HEK293 (cell line): ENCODE results near the gene SAP30.

Experiments used
- CTCF ChIA-PET: fragments of 350-600 bp; formaldehyde crosslinking; extraction: SDS; loops from one replicate; lab custom pipeline; 2021; ENCODE audit warnings: antibody characterized with exemption; lab: Yijun Ruan, JAX
- POLR2A ChIA-PET: fragments of 300-600 bp; formaldehyde crosslinking; extraction: SDS; loops from one replicate; lab custom pipeline; 2020; ENCODE audit warnings: antibody characterized with exemption, inconsistent platforms; lab: Yijun Ruan, JAX
- H3K27ac ChIP-seq: fragments of 200-500 bp; sonication (Bioruptor generic); 2 replicates; pipeline ENCODE4 v1.5.1; 2014; ENCODE audit warnings: low read depth, low read length, control low read depth, inconsistent platforms; ENCODE audit errors: extremely low read depth
- H3K36me3 ChIP-seq, 2 experiments: fragments of 200-500 bp in 1 of 2; sonication (Bioruptor generic) in 1 of 2; 1 replicate in 1 of 2; 2 replicates in 1 of 2; pipeline ENCODE4 v1.5.1; 2014 to 2017; ENCODE audit warnings: inconsistent platforms in 2 of 2, low read length in 2 of 2; ENCODE audit not compliant: control insufficient read depth in 2 of 2, insufficient read depth in 1 of 2
- H3K4me1 ChIP-seq: fragments of 200-500 bp; sonication (Bioruptor generic); 2 replicates; pipeline ENCODE4 v1.5.1; 2014; ENCODE audit warnings: mild to moderate bottlenecking, low read length, inconsistent platforms; ENCODE audit not compliant: control insufficient read depth, insufficient read depth
- H3K4me3 ChIP-seq: 2 replicates; pipeline ENCODE4 v1.5.1; 2011; ENCODE audit warnings: low read depth, mild to moderate bottlenecking, control low read depth, low read length, moderate library complexity
- H3K9me3 ChIP-seq: fragments of 200-500 bp; sonication (Bioruptor generic); 2 replicates; pipeline ENCODE4 v1.5.1; 2014; ENCODE audit warnings: low read depth, low read length, inconsistent platforms; ENCODE audit not compliant: control insufficient read depth, insufficient read depth
- KLF10 ChIP-seq: fragments of 450-650 bp; IDR thresholded peaks from 2 replicates; pipeline ENCODE4 v1.5.1; 2018; ENCODE audit warnings: missing biosample characterization, mild to moderate bottlenecking, missing genetic modification characterization
- KLF16 ChIP-seq: fragments of 450-650 bp; formaldehyde crosslinking; IDR thresholded peaks from 2 replicates; pipeline ENCODE4 v1.5.1; 2017; ENCODE audit warnings: missing biosample characterization, missing genetic modification characterization
- PRDM2 ChIP-seq: fragments of 450-650 bp; formaldehyde crosslinking; IDR thresholded peaks from 2 replicates; pipeline ENCODE4 v1.5.1; 2016; ENCODE audit warnings: missing biosample characterization, missing genetic modification characterization, borderline replicate concordance
- PRDM4 ChIP-seq: fragments of 450-650 bp; formaldehyde crosslinking; IDR thresholded peaks from 2 replicates; pipeline ENCODE4 v1.5.1; 2017; ENCODE audit warnings: missing biosample characterization, missing genetic modification characterization
- REPIN1 ChIP-seq: fragments of 450-650 bp; formaldehyde crosslinking; IDR thresholded peaks from 2 replicates; pipeline ENCODE4 v1.5.1; 2017; ENCODE audit warnings: missing biosample characterization, missing genetic modification characterization, low read depth
- ZBTB7A ChIP-seq: fragments of 450-650 bp; formaldehyde crosslinking; IDR thresholded peaks from 2 replicates; pipeline ENCODE4 v1.5.1; 2016; ENCODE audit warnings: low read depth, missing biosample characterization, missing genetic modification characterization
- ZFP69B ChIP-seq: fragments of 450-650 bp; formaldehyde crosslinking; IDR thresholded peaks from 2 replicates; pipeline ENCODE4 v1.5.1; 2016; ENCODE audit warnings: missing biosample characterization, missing genetic modification characterization
- ZNF24 ChIP-seq: fragments of 450-650 bp; formaldehyde crosslinking; IDR thresholded peaks from 2 replicates; pipeline ENCODE4 v1.5.1; 2016; ENCODE audit warnings: missing biosample characterization, missing genetic modification characterization
- ZNF248 ChIP-seq: fragments of 450-650 bp; formaldehyde crosslinking; IDR thresholded peaks from 2 replicates; pipeline ENCODE4 v1.5.1; 2017; ENCODE audit warnings: missing biosample characterization, missing genetic modification characterization
- ZNF280D ChIP-seq: fragments of 450-650 bp; formaldehyde crosslinking; IDR thresholded peaks from 2 replicates; pipeline ENCODE4 v1.5.1; 2016; ENCODE audit warnings: missing biosample characterization, missing genetic modification characterization
- ZNF37A ChIP-seq: fragments of 450-650 bp; IDR thresholded peaks from 2 replicates; pipeline ENCODE4 v1.5.1; 2018; ENCODE audit warnings: missing biosample characterization, missing genetic modification characterization
- ZNF391 ChIP-seq: fragments of 450-650 bp; formaldehyde crosslinking; IDR thresholded peaks from 2 replicates; pipeline ENCODE4 v1.5.1; 2016; ENCODE audit warnings: low read depth, missing biosample characterization, missing genetic modification characterization, borderline replicate concordance
- ZNF416 ChIP-seq: fragments of 450-650 bp; formaldehyde crosslinking; IDR thresholded peaks from 2 replicates; pipeline ENCODE4 v1.5.1; 2016; ENCODE audit warnings: missing biosample characterization, missing genetic modification characterization
- ZNF580 ChIP-seq: fragments of 450-650 bp; formaldehyde crosslinking; IDR thresholded peaks from 2 replicates; pipeline ENCODE4 v1.5.1; 2016; ENCODE audit warnings: missing biosample characterization, missing genetic modification characterization
- ZNF600 ChIP-seq: fragments of 450-650 bp; formaldehyde crosslinking; IDR thresholded peaks from 2 replicates; pipeline ENCODE4 v1.5.1; 2016; ENCODE audit warnings: missing biosample characterization, missing genetic modification characterization
- ZXDB ChIP-seq: fragments of 450-650 bp; formaldehyde crosslinking; IDR thresholded peaks from 2 replicates; pipeline ENCODE4 v1.5.1; 2016; ENCODE audit warnings: missing biosample characterization, missing genetic modification characterization

The SAP30 gene

GRCh38 chr4:173398779-173399415 lies 28.1 kb downstream of the SAP30 start, which contains the start of gene SCRG1 (continued):
- no peak for TF ChIP-seq ZNF600 (tag by site-specific recombination)
- TF ChIP-seq ZNF248 (tag by site-specific recombination): no peak

- ChIA-PET CTCF (no interaction called here), POLR2A (no interaction called here)
- H3K4me1 ChIP-seq: no peaks in the 10 kb centered on the region
- no peaks in the 10 kb centered on the region for H3K36me3 ChIP-seq
- no peak overlapping the region for H3K27ac ChIP-seq
- no peak overlapping the region for H3K4me3 ChIP-seq
- H3K9me3 ChIP-seq: no peaks in the 10 kb centered on the region
- TF ChIP-seq ZNF416 (tag by site-specific recombination): no peak
- TF ChIP-seq ZNF280D (tag by site-specific recombination): no peak
- no peak for TF ChIP-seq ZNF391
- TF ChIP-seq REPIN1 (tag by site-specific recombination): no peak
- TF ChIP-seq KLF16: no peak
- TF ChIP-seq ZXDB (tag by site-specific recombination): no peak
- TF ChIP-seq ZNF24 (tag by site-specific recombination): no peak
- TF ChIP-seq ZNF37A (tag by site-specific recombination): no peak
- no peak for TF ChIP-seq PRDM2 (tag by site-specific recombination)
- no peak for TF ChIP-seq ZBTB7A
- TF ChIP-seq KLF10: no peak
- no peak for TF ChIP-seq PRDM4
- TF ChIP-seq ZNF580 (tag by site-specific recombination): no peak
- TF ChIP-seq ZFP69B (tag by site-specific recombination): no peak
These were observed 30.3 kb downstream of the SAP30 start for GRCh38 chr4:173401063-173401462.
